Activated T-cell treated with anti-CD3 and anti-CD28 coated beads for 24 hours (primary cell): ENCODE data around the gene CCDC40.
"Not testable (repeated sequence)": the region's sequence is repeated elsewhere in the genome, so short reads cannot be mapped to it uniquely, and the experiment has no call there.

Experiments
- DNase-seq: peaks from one replicate; pipeline ENCODE4 v3.0.0-alpha.2; 2020; ENCODE audit warnings: low read depth

Gene CCDC40, protein sequence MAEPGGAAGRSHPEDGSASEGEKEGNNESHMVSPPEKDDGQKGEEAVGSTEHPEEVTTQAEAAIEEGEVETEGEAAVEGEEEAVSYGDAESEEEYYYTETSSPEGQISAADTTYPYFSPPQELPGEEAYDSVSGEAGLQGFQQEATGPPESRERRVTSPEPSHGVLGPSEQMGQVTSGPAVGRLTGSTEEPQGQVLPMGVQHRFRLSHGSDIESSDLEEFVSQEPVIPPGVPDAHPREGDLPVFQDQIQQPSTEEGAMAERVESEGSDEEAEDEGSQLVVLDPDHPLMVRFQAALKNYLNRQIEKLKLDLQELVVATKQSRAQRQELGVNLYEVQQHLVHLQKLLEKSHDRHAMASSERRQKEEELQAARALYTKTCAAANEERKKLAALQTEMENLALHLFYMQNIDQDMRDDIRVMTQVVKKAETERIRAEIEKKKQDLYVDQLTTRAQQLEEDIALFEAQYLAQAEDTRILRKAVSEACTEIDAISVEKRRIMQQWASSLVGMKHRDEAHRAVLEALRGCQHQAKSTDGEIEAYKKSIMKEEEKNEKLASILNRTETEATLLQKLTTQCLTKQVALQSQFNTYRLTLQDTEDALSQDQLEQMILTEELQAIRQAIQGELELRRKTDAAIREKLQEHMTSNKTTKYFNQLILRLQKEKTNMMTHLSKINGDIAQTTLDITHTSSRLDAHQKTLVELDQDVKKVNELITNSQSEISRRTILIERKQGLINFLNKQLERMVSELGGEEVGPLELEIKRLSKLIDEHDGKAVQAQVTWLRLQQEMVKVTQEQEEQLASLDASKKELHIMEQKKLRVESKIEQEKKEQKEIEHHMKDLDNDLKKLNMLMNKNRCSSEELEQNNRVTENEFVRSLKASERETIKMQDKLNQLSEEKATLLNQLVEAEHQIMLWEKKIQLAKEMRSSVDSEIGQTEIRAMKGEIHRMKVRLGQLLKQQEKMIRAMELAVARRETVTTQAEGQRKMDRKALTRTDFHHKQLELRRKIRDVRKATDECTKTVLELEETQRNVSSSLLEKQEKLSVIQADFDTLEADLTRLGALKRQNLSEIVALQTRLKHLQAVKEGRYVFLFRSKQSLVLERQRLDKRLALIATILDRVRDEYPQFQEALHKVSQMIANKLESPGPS

DNA sequence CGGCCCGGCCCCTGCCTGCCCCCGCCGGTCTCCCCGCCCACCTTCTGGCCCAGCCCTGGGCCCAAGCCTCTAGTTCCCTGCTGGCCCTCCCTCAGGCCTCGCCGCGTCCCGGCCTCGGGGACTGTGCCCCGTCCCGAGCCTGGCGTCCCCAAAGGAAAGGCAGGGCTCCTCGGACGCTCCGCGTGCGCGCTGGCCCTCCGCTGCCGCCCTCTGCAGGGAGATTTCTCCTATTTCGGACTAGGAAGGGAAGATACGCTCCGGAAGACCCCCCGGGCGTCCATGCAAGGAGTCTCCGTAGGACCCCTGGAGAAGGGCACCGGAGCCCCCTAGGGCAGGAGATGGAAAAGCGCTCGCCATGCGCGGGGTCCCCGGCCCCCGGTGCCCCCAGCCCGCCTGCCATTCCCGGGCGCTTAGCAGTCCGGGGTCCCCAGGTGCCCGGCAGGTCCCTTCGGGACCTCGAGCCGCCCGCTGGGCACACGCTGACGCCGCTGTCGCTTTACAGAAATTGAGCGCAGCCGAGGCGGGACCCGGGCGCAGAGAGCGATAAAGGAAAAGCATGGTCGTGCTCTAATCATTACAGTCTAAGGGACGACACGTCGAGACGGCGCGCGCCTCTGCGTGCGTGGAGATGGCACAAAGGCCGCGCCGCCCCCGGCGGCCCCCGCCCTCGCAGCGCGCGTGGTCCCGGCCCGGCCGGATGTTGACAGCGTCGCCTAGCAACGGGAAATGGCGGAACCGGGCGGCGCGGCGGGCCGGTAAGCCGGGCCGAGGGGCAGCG is at the start of gene CCDC40:
CCDC40 (plus strand) TSS at position 706 of the 778 bp plus-strand sequence; CDS start at position 727, 21 bp downstream.
- DNase-seq = peak; percentile 58

- no peak for DNase-seq
Measured at GRCh38 chr17:79987187-79987934, 49.1 kb upstream of the CCDC40 start.

GRCh38 chr17:79987935-79988184 is 48.6 kb upstream of the CCDC40 start:
- no peak for DNase-seq

DNA sequence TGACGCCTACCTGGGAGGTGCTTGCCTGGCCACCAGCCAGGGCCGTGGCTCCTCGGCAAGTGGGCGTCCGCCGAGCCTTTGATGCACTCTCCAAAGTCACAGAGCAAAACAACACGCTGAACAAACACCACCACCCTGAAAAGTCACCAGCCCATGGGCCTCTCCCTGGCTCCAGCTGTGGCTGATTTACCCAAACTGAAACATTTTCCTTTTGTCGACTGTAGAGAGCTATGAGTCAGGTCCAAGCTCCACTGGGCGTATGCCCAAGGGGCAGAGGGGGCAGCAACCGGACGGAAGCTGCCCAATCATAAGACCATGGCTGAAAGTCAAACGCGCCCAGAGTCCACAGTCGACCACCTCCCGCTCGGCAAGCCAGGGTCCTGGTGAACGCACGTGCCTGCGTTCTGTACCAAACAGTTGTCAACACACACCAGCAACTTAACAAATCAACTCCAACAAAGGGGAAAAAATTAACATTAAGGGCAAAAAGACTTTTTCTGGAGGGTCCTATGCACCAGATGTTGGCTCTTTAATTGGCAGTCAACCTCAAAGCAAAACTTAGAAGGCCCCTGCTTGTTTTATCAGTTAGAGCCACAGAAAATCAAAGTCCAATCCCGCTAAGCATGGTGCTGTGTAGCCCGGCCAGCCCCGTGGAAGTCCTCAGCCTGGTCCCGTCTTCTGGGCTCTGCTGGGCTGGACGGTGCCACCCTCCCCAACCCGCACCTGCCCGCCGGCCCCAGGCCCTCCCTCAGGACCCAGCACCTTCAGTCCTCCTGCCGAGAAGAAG is 48.1 kb upstream of the CCDC40 start:
- DNase-seq = no peak

- DNase-seq = no peak
Measured at GRCh38 chr17:79989106-79989835, 47.2 kb upstream of the CCDC40 start.

GRCh38 chr17:79990051-79990592 is 46.3 kb upstream of the CCDC40 start:
- DNase-seq = no peak

GRCh38 chr17:79990704-79991103 is 45.7 kb upstream of the CCDC40 start:
- no peak for DNase-seq

DNA sequence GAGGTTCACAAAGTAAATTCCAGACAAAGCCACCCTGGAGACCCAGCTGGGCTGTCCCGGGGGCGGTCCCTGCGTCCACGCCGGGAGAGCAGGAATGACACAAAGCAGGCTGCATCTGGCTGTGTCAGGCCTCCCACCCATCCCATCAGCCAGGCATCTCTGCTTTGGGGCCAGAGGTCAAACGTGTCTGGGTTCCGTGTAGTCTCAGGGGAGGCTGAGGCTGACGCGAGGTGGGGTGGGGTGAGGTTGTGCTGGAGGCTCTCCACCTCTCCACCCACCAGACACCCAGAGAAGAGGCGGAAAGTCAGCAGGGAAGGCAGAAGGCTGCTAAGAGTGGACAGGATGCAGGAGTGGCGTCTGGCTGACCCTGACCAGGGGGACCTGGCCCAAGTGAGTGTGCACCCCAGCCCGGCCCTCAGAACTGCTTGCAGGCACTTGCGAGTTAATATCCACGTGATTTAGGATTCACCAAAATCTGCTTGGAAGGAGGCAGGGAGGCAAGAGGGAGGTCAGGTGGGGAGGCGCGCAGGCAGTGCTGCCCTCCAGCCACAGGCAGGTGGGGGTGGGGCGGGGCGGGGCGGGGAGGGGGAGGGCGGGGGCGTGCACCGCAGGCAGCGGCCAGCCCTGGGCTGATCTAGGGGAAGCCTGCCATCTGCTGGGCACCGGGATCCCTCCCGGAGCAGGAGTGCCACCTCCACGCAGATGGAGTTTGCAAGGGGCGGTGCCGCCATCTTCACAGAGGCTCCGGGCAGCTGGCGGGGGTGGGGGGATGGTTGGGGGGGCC is 45.1 kb upstream of the CCDC40 start:
- peak; percentile 68 for DNase-seq

- no peak for DNase-seq
Measured at GRCh38 chr17:79991924-79992648, 44.4 kb upstream of the CCDC40 start.

- no peak for DNase-seq
Measured at GRCh38 chr17:79992649-79993389, 43.6 kb upstream of the CCDC40 start.

- no peak for DNase-seq
Measured at GRCh38 chr17:79993390-79994227, 42.8 kb upstream of the CCDC40 start.

- not testable (repeated sequence) for DNase-seq
Measured at GRCh38 chr17:79994228-79994569, 42.2 kb upstream of the CCDC40 start.

DNA sequence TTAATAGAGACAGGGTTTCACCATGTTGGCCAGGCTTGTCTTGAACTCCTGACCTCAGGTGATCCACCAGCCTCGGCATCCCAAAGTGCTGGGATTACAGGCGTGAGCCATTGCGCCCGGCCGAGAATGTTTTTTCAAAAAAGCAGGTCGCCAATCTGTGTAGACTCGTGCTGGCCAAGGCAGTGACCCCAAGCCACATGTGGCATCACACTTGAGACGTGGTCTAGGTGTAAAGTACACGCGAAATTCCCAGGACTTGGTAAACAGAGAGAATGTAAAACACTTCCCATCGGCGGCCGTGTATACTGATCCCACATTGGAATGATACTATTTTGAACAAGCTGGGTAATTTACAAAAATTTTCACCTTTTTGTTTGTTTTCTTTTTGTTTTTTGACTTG is 41.8 kb upstream of the CCDC40 start:
- DNase-seq = no peak

GRCh38 chr17:79995696-79996095 is 40.7 kb upstream of the CCDC40 start:
- no peak for DNase-seq

DNA sequence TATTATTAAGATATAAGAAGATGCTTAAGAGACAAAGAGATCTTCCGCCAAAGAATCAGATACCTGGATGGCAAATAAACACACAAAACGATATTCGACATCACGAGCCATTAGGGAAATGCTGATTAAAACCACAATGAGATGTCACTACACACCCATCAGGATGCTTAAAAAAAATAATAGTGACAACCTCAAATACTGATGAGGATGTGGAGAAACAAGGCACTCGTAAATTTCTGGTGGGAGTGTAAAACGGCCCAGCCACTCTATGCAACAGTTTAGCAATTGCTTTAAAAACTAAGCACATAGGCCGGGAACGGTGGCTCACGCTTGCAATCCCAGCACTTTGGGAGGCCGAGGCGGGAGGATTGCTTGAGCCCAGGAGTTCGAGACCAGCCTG is 40.2 kb upstream of the CCDC40 start:
- no peak for DNase-seq

- DNase-seq = peak; percentile 61
Measured at GRCh38 chr17:79997011-79997660, 39.3 kb upstream of the CCDC40 start.
